NCI-H146 (cell line): Measurements from ENCODE around the gene GPR141.
"Not testable (repeated sequence)": the region's sequence is repeated elsewhere in the genome, so short reads cannot be mapped to it uniquely, and the experiment has no call there.

Source experiments
- DNase-seq: peaks from one replicate; lab custom pipeline; 2025; lab: John Stamatoyannopoulos, UW

Gene GPR141

GRCh38 chr7:37686556-37687345 is 3.2 kb downstream of the GPR141 start:
- no peak for DNase-seq

- no peak for DNase-seq
Observed at GRCh38 chr7:37690206-37690605, 6.6 kb downstream of the GPR141 start.

GRCh38 chr7:37694208-37695094 is 10.9 kb downstream of the GPR141 start:
- DNase-seq, result no peak

GRCh38 chr7:37698276-37698675 is 14.7 kb downstream of the GPR141 start:
- DNase-seq, result no peak

GRCh38 chr7:37698782-37699181 is 15.2 kb downstream of the GPR141 start:
- no peak for DNase-seq

- no peak for DNase-seq
Observed at GRCh38 chr7:37701769-37702168, 18.2 kb downstream of the GPR141 start.

GRCh38 chr7:37703361-37703760 is 19.8 kb downstream of the GPR141 start:
- DNase-seq, result no peak

- DNase-seq, result not testable (repeated sequence)
Observed at GRCh38 chr7:37704328-37704833, 20.8 kb downstream of the GPR141 start.

GRCh38 chr7:37705976-37706375 is 22.4 kb downstream of the GPR141 start:
- no peak for DNase-seq

GRCh38 chr7:37706804-37707203 is 23.2 kb downstream of the GPR141 start:
- DNase-seq, result no peak

GRCh38 chr7:37707754-37708485 is 24.4 kb downstream of the GPR141 start:
- DNase-seq, result no peak

- no peak for DNase-seq
Observed at GRCh38 chr7:37709631-37710509, 26.3 kb downstream of the GPR141 start.

- DNase-seq, result no peak
Observed at GRCh38 chr7:37713613-37714012, 30.0 kb downstream of the GPR141 start.

GRCh38 chr7:37714606-37715005 is 31.0 kb downstream of the GPR141 start:
- DNase-seq, result no peak

- no peak for DNase-seq
Observed at GRCh38 chr7:37718585-37718984, 35.0 kb downstream of the GPR141 start.

GRCh38 chr7:37719077-37719476 is 35.5 kb downstream of the GPR141 start:
- DNase-seq, result no peak

- DNase-seq, result no peak
Observed at GRCh38 chr7:37724732-37725131, 41.2 kb downstream of the GPR141 start.

- DNase-seq, result no peak
Observed at GRCh38 chr7:37726016-37726415, 42.5 kb downstream of the GPR141 start.

- DNase-seq, result no peak
Observed at GRCh38 chr7:37728747-37729146, 45.2 kb downstream of the GPR141 start.

GRCh38 chr7:37729181-37729580 is 45.6 kb downstream of the GPR141 start:
- DNase-seq, result no peak

- no peak for DNase-seq
Observed at GRCh38 chr7:37730501-37730900, 46.9 kb downstream of the GPR141 start.
